ENCODE data around the gene CBL. TPM values are rescaled to one million over a fixed set of nuclear protein-coding genes. Genes with fewer than 3 reads are reported as not detected.
"Not testable (repeated sequence)": the region's sequence is repeated elsewhere in the genome, so short reads cannot be mapped to it uniquely, and the experiment has no call there.

The CBL gene
- total RNA-seq, 1 experiment from 2014 or later: 12.0 TPM

- not testable (repeated sequence) for DNase-seq (ENCODE audit: low read depth)
These were observed 21.7 kb upstream of the CBL start for GRCh38 chr11:119184399-119184798.

GRCh38 chr11:119185981-119186634 lies 20.0 kb upstream of the CBL start:
- DNase-seq (ENCODE audit: low read depth): no peak

- no peak for DNase-seq (ENCODE audit: low read depth)
These were observed 18.8 kb upstream of the CBL start for GRCh38 chr11:119187123-119187892.

- no peak for DNase-seq (ENCODE audit: low read depth)
These were observed 18.1 kb upstream of the CBL start for GRCh38 chr11:119188067-119188466.

GRCh38 chr11:119188887-119189286 lies 17.3 kb upstream of the CBL start:
- DNase-seq (ENCODE audit: low read depth): no peak

- no peak for DNase-seq (ENCODE audit: low read depth)
These were observed 16.7 kb upstream of the CBL start for GRCh38 chr11:119189393-119189792.

GRCh38 chr11:119190531-119190930 lies 15.6 kb upstream of the CBL start:
- DNase-seq (ENCODE audit: low read depth): no peak

GRCh38 chr11:119191265-119191664 lies 14.9 kb upstream of the CBL start:
- DNase-seq (ENCODE audit: low read depth): not testable (repeated sequence)

- DNase-seq (ENCODE audit: low read depth): no peak
These were observed 14.0 kb upstream of the CBL start for GRCh38 chr11:119192111-119192510.

GRCh38 chr11:119193001-119193400 lies 13.1 kb upstream of the CBL start:
- DNase-seq (ENCODE audit: low read depth): no peak

- DNase-seq (ENCODE audit: low read depth): no peak
These were observed 12.5 kb upstream of the CBL start for GRCh38 chr11:119193626-119194025.

GRCh38 chr11:119194811-119195440 lies 11.2 kb upstream of the CBL start:
- no peak for DNase-seq (ENCODE audit: low read depth)

GRCh38 chr11:119195680-119196079 lies 10.5 kb upstream of the CBL start:
- DNase-seq (ENCODE audit: low read depth): peak; percentile 47

- peak; percentile 75 for DNase-seq (ENCODE audit: low read depth)
These were observed 9.2 kb upstream of the CBL start for GRCh38 chr11:119196833-119197483.

- DNase-seq (ENCODE audit: low read depth): no peak
These were observed 7.2 kb upstream of the CBL start for GRCh38 chr11:119198925-119199324.

GRCh38 chr11:119201236-119201635 lies 4.9 kb upstream of the CBL start:
- not testable (repeated sequence) for DNase-seq (ENCODE audit: low read depth)

GRCh38 chr11:119202554-119202953 lies 3.6 kb upstream of the CBL start:
- DNase-seq (ENCODE audit: low read depth): no peak

GRCh38 chr11:119204066-119204465 lies 2.1 kb upstream of the CBL start:
- DNase-seq (ENCODE audit: low read depth): no peak

- DNase-seq (ENCODE audit: low read depth): no peak
These were observed 1.1 kb upstream of the CBL start for GRCh38 chr11:119205080-119205479.

GRCh38 chr11:119206511-119207414 lies 624 bp downstream of the CBL start:
- DNase-seq (ENCODE audit: low read depth): peak; percentile 30

- DNase-seq (ENCODE audit: low read depth): no peak
These were observed 1.3 kb downstream of the CBL start for GRCh38 chr11:119207415-119207960.
